ENCODE data around the gene GCLC. TPM values are rescaled to one million over a fixed set of nuclear protein-coding genes. Genes with fewer than 3 reads are reported as not detected.
"Not testable (repeated sequence)": the region's sequence is repeated elsewhere in the genome, so short reads cannot be mapped to it uniquely, and the experiment has no call there.

GCLC gene
- total and polyA plus RNA-seq, 9 of the 15 experiments (the other 6 are each of a cell fraction or from before 2014, with no cell fraction given) = 3.9 to 20.0 (median 9.4) TPM

- TF ChIP-seq ZNF449 (CRISPR knock-in tag; IDR thresholded peaks at IDR 0.05) (no peak), CHD1 (IDR thresholded peaks at IDR 0.05; ENCODE audit: low read length) (no peak)
Observed at GRCh38 chr6:53556986-53557715, 12.2 kb upstream of the GCLC start (continued).

DNA sequence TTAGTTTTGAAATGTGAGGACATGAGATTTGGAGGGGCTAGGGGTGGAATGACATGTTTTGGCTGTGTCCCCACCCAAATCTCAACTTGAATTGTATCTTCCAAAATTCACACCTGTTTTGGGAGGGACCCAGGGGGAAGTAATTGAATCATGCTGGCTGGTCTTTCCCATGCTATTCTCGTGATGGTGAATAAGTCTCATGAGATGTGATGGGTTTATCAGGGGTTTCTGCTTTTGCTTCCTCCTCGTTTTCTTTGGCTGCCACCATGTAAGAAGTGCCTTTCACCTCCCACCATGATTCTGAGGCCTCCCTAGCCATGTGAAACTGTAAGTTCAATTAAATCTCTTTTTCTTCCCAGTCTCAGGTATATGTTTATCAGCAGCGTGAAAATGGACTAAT lies 8.7 kb upstream of the GCLC start:
- ATAC-seq; BruUV-seq (replicated peaks); intact Hi-C loops (cut with micrococcal nuclease); POLR2A ChIA-PET; in situ Hi-C loops (cut with MboI); H3K27ac ChIP-seq (ENCODE audit: extremely low read depth, low read depth, low read length); H3K36me3 ChIP-seq (ENCODE audit: control insufficient read depth, insufficient read depth, low read length); H3K79me2 ChIP-seq (ENCODE audit: control insufficient read depth, insufficient read depth, low read length); H3K27me3 ChIP-seq (ENCODE audit: control insufficient read depth in 2 of 2, insufficient read depth in 2 of 2, low read length in 2 of 2); H3K4me2 ChIP-seq (ENCODE audit: insufficient read depth, low read length); H2AFZ ChIP-seq (ENCODE audit: low read depth, low read length); H4K20me1 ChIP-seq (replicated peaks; ENCODE audit: control insufficient read depth, insufficient read depth, low read length); H3K9ac ChIP-seq (ENCODE audit: insufficient read depth in 1 of 2, low read depth in 2 of 2, low read length in 2 of 2); H3K4me1 ChIP-seq (replicated peaks in 1 of 2; ENCODE audit: control insufficient read depth in 2 of 2, insufficient read depth in 2 of 2, low read length in 2 of 2); H3K9me3 ChIP-seq (replicated peaks; ENCODE audit: control insufficient read depth, insufficient read depth, low read depth, low read length); CTCF ChIA-PET (ENCODE audit: low intra/inter-chr PET ratio); FAIRE-seq; DNase-seq (ENCODE audit: extremely low read depth in 1 of 4, low spot score in 3 of 4); H3K4me3 ChIP-seq; H3K9me1 ChIP-seq (ENCODE audit: control insufficient read depth, insufficient read depth, low read length): not testable (repeated sequence)
- WGBS (ENCODE audit: insufficient coverage, low coverage, missing lambda C conversion rate) = 6% methylated on average over 3 of the region's 3 CpGs

All from K562 (cell line).